8988T (cell line): ENCODE data around the gene KLHDC8B.
"Not testable (repeated sequence)": the region's sequence is repeated elsewhere in the genome, so short reads cannot be mapped to it uniquely, and the experiment has no call there.

Experiments used
- DNase-seq: peaks from one replicate; pipeline ENCODE4 v3.0.0; 2011

KLHDC8B gene

DNA sequence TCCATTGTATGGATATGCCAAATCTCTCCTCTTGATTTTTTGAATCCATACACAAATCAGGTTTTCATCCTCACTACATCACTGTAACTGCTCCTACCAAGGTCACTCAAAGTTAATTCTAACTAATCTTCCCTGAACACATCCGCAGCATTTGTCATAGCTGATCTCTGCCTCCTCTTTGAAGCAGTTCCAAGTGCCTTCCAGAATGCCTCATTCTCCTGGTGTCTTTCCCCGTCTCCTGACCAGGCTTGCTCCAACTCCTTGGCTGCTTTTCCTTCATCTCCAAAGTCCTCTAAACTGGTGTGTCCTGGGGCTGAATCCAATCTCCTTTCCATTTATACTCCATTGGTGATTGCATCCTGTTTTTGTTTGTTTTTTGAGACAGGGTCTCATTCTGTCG lies 26.8 kb downstream of the KLHDC8B start:
- no peak for DNase-seq

GRCh38 chr3:49198611-49199230 lies 27.3 kb downstream of the KLHDC8B start:
- DNase-seq: no peak

GRCh38 chr3:49199239-49199899 lies 28.0 kb downstream of the KLHDC8B start:
- no peak for DNase-seq

DNA sequence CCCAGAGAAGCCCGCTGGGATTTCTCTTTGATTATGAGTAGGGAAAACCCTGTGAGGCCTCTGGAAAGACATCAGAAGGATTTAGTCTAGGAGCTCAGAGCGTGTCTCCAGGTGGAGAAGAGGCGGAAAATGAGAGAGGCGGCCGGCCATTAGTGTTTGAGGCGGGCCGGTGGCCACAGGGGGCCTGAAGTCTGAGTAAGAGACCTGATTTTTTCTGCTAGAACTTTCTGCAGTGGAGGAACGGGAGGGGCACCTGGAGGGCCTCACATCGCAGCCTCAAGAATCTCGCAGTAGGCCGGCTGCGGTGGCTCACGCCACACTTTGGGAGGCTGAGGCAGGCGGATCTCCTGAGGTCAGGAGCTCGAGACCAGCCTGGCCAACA lies 28.5 kb downstream of the KLHDC8B start:
- no peak for DNase-seq

GRCh38 chr3:49213541-49213943 lies 42.1 kb downstream of the KLHDC8B start:
- no peak for DNase-seq

DNA sequence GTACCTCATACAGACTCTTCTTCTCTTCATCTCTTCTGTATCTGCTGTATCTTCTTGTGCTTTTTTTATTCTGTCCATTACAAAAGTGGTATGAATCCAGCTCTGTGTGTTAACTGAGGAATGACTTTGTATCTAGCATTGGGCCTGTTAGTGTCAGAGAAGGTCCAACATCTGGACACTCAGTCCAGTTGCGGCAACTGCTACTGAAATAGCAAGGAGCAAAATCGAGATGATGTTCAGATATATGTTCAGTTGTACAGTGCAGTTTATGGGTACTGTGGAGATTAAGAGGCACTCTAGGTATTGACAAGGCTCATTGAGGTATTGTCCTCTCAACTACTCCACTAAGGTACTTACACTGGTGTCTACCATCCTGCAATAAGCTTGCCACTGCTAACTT lies 42.6 kb downstream of the KLHDC8B start:
- no peak for DNase-seq

DNA sequence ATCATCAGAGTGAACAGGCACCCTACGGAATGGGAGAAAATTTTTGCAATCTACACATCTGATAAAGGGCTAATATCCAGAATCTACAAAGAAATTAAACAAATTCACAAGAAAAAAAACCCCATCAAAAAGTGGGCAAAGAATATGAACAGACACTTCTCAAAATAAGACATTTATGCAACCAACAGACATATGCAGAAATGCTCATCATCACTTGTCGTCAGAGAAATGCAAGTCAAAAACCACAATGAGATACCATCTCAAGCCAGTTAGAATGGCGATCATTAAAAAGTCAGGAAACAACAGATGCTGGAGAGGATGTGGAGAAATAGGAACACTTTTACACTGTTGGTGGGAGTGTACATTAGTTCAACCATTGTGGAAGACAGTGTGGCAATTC lies 45.3 kb downstream of the KLHDC8B start:
- not testable (repeated sequence) for DNase-seq

DNA sequence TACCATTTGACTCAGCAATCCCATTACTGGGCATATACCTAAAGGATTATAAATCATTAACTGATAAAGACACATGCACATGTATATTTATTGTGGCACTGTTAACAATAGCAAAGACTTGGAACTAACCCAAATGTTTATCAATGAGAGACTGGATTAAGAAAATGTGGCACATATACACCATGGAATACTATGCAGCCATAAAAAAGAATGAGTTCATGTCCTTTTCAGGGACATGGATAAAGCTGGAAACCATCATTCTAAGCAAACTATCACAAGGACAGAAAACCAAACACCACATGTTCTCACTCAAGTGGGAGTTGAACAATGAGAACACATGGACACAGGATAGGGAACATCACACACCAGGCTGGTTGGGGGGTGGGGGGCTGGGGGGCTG lies 45.7 kb downstream of the KLHDC8B start:
- DNase-seq: not testable (repeated sequence)

- DNase-seq: no peak
These were observed 46.5 kb downstream of the KLHDC8B start for GRCh38 chr3:49217688-49218470.

- not testable (repeated sequence) for DNase-seq
These were observed 47.1 kb downstream of the KLHDC8B start for GRCh38 chr3:49218471-49218989.

GRCh38 chr3:49219132-49219531 lies 47.7 kb downstream of the KLHDC8B start:
- no peak for DNase-seq

DNA sequence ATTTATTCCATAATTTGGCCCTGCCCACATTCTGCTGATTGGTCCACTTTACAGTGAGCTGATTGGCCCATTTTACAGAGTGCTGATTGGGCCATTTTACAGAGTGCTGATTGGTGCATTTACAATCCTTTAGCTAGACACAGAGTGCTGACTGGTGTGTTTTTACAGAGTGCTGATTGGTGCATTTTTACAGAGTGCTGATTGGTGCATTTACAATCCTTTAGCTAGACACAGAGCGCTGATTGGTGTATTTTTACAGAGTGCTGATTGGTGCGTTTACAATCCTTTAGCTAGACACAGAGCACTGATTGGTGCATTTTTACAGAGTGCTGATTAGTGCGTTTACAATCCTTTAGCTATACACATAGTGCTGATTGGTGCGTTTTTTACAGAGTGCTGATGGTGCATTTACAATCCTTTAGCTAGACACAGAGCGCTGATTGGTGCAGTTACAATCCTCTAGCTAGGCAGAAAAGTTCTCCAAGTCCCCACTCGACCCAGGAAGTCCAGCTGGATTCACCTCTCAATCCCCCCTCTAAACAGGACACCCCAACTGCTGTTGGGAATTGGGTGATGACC lies 49.7 kb downstream of the KLHDC8B start:
- not testable (repeated sequence) for DNase-seq

DNA sequence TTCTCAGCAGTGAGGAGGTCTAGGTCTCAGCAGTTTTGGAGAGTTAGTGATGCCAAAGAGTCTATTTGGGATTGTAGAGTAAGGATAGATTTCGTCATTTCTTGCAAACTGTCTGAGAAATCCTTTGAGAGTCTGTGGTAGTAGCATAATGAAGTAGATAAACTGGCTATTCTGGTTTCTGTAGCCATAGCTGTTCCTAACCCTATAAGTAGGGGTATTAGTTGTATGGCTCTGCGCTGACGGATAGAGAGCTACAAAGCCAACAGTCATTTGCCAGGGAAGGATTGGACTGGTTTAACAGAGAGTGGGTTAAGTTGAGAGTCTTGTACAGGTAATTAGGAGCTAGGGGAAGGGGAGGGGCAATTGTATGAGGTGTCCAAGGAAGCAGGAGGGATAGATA lies 50.6 kb downstream of the KLHDC8B start:
- DNase-seq: no peak
